Measurements from ENCODE around the gene EXOC6.

EXOC6 gene

GRCh38 chr10:93079663-93080349 is 231.5 kb downstream of the EXOC6 start:
- no peak for TF ChIP-seq ZFX (IDR thresholded peaks at IDR 0.05; ENCODE audit: borderline replicate concordance)
- TF ChIP-seq, protein P1, sequence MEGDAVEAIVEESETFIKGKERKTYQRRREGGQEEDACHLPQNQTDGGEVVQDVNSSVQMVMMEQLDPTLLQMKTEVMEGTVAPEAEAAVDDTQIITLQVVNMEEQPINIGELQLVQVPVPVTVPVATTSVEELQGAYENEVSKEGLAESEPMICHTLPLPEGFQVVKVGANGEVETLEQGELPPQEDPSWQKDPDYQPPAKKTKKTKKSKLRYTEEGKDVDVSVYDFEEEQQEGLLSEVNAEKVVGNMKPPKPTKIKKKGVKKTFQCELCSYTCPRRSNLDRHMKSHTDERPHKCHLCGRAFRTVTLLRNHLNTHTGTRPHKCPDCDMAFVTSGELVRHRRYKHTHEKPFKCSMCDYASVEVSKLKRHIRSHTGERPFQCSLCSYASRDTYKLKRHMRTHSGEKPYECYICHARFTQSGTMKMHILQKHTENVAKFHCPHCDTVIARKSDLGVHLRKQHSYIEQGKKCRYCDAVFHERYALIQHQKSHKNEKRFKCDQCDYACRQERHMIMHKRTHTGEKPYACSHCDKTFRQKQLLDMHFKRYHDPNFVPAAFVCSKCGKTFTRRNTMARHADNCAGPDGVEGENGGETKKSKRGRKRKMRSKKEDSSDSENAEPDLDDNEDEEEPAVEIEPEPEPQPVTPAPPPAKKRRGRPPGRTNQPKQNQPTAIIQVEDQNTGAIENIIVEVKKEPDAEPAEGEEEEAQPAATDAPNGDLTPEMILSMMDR (IDR thresholded peaks at IDR 0.05), result no peak
- H3K27ac ChIP-seq, result no peak overlapping the region

GRCh38 chr10:93080350-93081046 is 232.2 kb downstream of the EXOC6 start:
- TF ChIP-seq, protein P1 (IDR thresholded peaks at IDR 0.05), result peak; percentile 91
- no peak for TF ChIP-seq ZFX (IDR thresholded peaks at IDR 0.05; ENCODE audit: borderline replicate concordance)
- H3K27ac ChIP-seq, result no peak overlapping the region

- no peak for TF ChIP-seq ZFX (IDR thresholded peaks at IDR 0.05; ENCODE audit: borderline replicate concordance)
- TF ChIP-seq, protein P1 (IDR thresholded peaks at IDR 0.05), result no peak
- H3K27ac ChIP-seq, result no peak overlapping the region
Measured at GRCh38 chr10:93081318-93081717, 233.0 kb downstream of the EXOC6 start.

DNA sequence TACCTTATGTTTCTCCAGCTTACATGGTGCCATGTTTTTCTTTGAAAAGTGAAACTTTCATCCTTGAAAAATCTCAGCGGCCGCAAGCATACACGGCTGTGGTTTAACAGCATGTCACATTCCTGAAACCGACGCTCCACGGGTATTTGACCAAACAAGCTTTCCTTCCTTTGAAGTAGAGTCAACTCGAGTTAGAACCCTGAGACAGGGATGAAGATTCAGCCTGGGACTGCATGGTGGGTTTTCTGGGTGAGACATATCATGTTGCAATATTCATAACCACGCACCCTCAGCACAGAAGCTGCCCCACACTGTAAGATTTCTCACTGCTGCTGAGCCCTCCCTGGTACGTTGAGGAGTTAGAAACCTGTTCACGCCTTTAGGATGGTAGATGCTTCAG is 233.5 kb downstream of the EXOC6 start:
- no peak overlapping the region for H3K27ac ChIP-seq
- TF ChIP-seq ZFX (IDR thresholded peaks at IDR 0.05; ENCODE audit: borderline replicate concordance), result no peak
- TF ChIP-seq, protein P1 (IDR thresholded peaks at IDR 0.05), result no peak

- H3K27ac ChIP-seq, result no peak overlapping the region
- no peak for TF ChIP-seq ZFX (IDR thresholded peaks at IDR 0.05; ENCODE audit: borderline replicate concordance)
- TF ChIP-seq, protein P1 (IDR thresholded peaks at IDR 0.05), result no peak
Measured at GRCh38 chr10:93083743-93084539, 235.6 kb downstream of the EXOC6 start.

DNA sequence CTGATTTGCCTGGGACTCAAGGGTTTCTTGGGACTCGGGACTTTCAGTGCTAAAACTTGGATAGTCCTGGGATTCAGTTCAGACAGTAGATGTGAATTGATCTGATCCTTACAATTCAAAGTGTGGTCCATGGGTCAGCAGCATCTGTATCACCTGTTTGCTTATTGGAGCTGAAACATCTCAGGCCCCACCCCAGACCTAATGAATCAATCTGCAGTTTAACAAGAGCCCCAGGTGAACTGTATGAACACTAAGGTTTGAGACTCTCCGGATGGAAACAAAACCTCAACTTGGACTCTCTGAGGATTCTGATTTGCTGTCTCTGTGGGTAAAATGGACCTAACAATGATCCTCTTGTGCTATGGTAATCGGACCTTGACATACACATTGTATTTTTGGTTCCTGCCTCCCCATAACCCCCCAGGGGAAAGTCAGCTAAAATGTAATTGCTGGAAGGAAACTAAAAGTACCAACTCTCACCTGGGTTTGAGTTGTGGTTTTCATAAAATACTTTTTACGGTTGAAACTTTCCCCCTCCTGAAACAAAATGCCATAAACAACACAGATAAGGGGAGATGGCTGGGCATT is 237.0 kb downstream of the EXOC6 start:
- no peak overlapping the region for H3K27ac ChIP-seq
- TF ChIP-seq, protein P1 (IDR thresholded peaks at IDR 0.05), result no peak
- TF ChIP-seq ZFX (IDR thresholded peaks at IDR 0.05; ENCODE audit: borderline replicate concordance), result no peak

All from 22Rv1 (cell line).